Stimulated activated CD4-positive, alpha-beta T cell treated with anti-CD3 and anti-CD28 coated beads, Interleukin-15, amount 100 ng/mL, for 1 hour (primary cell): Measurements from ENCODE around the gene TBX10.
A peak's percentile ranks its signal among the peaks of the same experiment; 100 is the strongest.

Experiments used
- DNase-seq, 2 donors: peaks; one replicate each; pipeline ENCODE4 v3.0.0-alpha.2; 2020; ENCODE audit warnings: low read depth in 1 of 2, low spot score in 1 of 2

The TBX10 gene

GRCh38 chr11:67617243-67617953 lies 22.2 kb downstream of the TBX10 start:
- no peak for DNase-seq

GRCh38 chr11:67616431-67617242 lies 22.9 kb downstream of the TBX10 start:
- no peak for DNase-seq

- DNase-seq = no peak
Observed at GRCh38 chr11:67615728-67616430, 23.7 kb downstream of the TBX10 start.

- DNase-seq = peak in 1 of 2 donors; percentile 43
Observed at GRCh38 chr11:67614730-67615714, 24.5 kb downstream of the TBX10 start.

- DNase-seq = peak; percentile 59 to 64
Observed at GRCh38 chr11:67613960-67614715, 25.4 kb downstream of the TBX10 start.

- DNase-seq = no peak
Observed at GRCh38 chr11:67613313-67613959, 26.1 kb downstream of the TBX10 start.

GRCh38 chr11:67612751-67613150 lies 26.8 kb downstream of the TBX10 start:
- DNase-seq = no peak

GRCh38 chr11:67611704-67612587 lies 27.6 kb downstream of the TBX10 start:
- no peak for DNase-seq

GRCh38 chr11:67611165-67611564 lies 28.4 kb downstream of the TBX10 start:
- DNase-seq = no peak

- no peak for DNase-seq
Observed at GRCh38 chr11:67610302-67610868, 29.2 kb downstream of the TBX10 start.

GRCh38 chr11:67609316-67609715 lies 30.2 kb downstream of the TBX10 start:
- DNase-seq = no peak

- DNase-seq = no peak
Observed at GRCh38 chr11:67608486-67608885, 31.1 kb downstream of the TBX10 start.

- DNase-seq = no peak
Observed at GRCh38 chr11:67607507-67607906, 32.1 kb downstream of the TBX10 start.

GRCh38 chr11:67606492-67607295 lies 32.9 kb downstream of the TBX10 start, which contains the start of gene NDUFV1:
Gene NDUFV1 (plus strand): TSS chr11:67606936. CDS start chr11:67607005, 69 bp downstream.
- DNase-seq = peak; percentile 92 to 96

GRCh38 chr11:67606093-67606491 lies 33.5 kb downstream of the TBX10 start:
- DNase-seq = no peak

GRCh38 chr11:67605231-67606011 lies 34.1 kb downstream of the TBX10 start:
- DNase-seq = no peak
